T-helper 2 cell treated with Interferon-gamma antibody and Interleukin-4, amounts not matched to agents 5 μg/mL and 100 μg/mL, for 36 hours (primary cell): ENCODE results near the gene ATP6V0A4.

Source experiments
- DNase-seq: peaks from one replicate; pipeline ENCODE4 v3.0.0; 2021; ENCODE audit warnings: low spot score
- H3K27ac Mint-ChIP-seq: one replicate; pipeline ENCODE4 v1.8.0; 2021; ENCODE audit warnings: mild to moderate bottlenecking, mixed read lengths
- H3K27me3 Mint-ChIP-seq: one replicate; pipeline ENCODE4 v1.8.0; 2021; ENCODE audit warnings: low read depth, mixed read lengths
- H3K36me3 Mint-ChIP-seq: one replicate; pipeline ENCODE4 v1.8.0; 2021; ENCODE audit warnings: low read depth, mixed read lengths
- H3K4me1 Mint-ChIP-seq: one replicate; pipeline ENCODE4 v1.8.0; 2021; ENCODE audit warnings: low read depth, mixed read lengths
- H3K4me3 Mint-ChIP-seq: one replicate; pipeline ENCODE4 v1.8.0; 2022; ENCODE audit warnings: mild to moderate bottlenecking, moderate library complexity, mixed read lengths
- H3K9me3 Mint-ChIP-seq: one replicate; pipeline ENCODE4 v1.8.0; 2021; ENCODE audit warnings: mixed read lengths

ATP6V0A4 gene

DNA sequence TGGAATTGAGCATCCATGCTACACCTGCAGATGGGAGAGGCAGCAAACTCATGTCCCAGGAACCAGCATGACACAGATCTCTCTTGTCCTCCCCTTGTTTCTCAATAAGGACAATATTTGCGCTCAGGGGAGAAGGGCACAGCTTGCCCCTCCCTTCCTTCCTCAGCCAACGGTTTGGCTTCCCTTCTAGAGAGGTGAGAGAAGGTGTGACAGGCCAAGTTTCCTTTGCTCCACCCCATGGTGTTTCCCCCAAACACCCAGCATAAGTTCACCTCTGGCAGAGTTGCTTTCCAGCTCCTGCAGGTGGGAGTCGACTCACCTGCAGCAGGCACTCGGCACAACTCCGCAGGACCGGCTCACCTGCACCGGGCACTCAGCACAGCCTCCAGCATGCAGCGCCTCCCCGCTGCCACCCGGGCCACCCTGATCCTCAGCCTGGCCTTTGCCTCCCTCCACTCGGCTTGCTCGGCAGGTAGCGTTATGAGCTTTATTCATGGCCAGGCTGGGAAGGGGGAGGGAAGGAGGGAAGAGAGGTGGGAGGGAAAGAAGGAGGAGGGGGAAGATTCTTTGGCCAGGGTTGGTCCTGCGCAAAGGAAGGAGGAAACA is at the start of gene ATP6V0A4, which contains the start of gene TMEM213:
Gene ATP6V0A4 (minus strand): TSS at position 482 of the 606 bp plus-strand sequence. CDS start 26,949 bp downstream, outside the sequence.
Gene TMEM213 (plus strand): TSS at position 280 of the 606 bp plus-strand sequence. CDS start 111 bp downstream, at position 391.
- Mint-ChIP-seq H3K9me3 (no peaks in the 10 kb centered on the region), H3K4me3 (no peak within 1 kb of the TSS), H3K4me1 (no peaks in the 10 kb centered on the region), H3K27me3 (peaks cover 14% of the 10 kb centered on the region), H3K27ac (no peak within 1 kb of the TSS), H3K36me3 (no peaks in the 10 kb centered on the region)
- DNase-seq = no peak

DNA sequence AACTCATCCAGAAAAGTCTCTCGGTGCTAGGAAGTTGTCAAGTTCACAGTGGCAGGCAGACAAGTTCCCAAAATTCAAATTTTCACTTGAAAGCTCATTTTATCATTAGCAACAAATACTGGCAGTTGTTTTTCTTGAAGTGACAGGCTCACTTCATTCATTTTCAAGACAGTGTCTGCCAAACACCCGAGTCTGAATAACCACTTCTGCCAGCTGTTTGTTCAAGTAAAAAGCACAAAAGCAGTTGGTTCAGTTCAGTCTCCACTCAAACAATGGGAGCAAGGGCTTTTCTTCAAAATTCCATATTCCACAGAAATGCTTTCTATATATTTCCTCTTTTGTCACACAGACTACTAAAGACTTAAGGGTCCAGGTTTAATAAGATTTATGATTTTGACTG is 47.7 kb upstream of the ATP6V0A4 start:
- DNase-seq = no peak
- Mint-ChIP-seq H3K36me3 (no peaks in the 10 kb centered on the region), H3K4me1 (no peaks in the 10 kb centered on the region), H3K27ac (no peak overlapping the region), H3K4me3 (no peak overlapping the region), H3K27me3 (peaks cover 24% of the 10 kb centered on the region), H3K9me3 (peaks cover 7% of the 10 kb centered on the region)

DNA sequence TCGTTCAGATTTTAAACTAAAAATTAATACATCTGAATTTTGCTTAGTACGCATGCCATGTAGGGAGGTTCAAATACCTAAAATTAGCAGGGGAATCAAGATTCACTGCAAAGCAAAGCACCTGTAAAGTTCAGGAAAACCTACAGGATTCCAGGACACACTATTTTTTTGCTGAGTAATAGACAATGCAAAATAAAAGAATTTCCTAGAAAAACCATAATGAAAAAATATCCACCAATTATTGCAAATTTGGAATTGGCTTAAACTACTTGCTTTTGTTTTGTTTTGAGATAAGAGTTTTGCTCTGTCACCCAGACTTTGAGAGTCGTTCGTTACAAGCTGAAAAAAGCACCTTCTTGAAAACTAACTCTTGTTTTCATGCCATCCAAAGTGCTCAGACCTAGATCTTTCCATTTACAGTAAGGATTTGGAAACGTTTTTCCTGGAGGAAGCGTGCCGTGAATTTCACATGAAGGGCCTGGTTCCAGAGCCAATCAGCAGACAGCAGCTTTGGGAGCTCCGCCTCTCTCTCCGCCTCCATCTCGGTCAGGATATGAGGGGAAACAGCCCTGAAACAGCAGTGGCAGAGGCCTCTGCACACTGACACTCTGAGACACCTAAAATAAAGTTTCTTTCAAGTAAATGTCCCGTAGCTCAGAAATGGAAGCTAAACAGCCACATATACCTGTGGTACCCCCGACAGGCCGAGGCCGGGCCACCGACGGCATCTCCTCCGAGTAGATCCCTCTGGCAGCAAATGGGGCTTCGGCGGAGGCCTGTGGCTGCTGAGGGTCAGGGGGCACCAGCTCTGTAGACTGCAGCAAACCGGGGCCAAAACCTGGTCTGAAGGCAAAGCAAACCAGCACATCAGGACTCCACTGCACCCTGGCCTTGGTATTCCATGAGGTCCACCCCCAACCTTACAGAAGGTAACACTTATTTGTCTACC is 45.9 kb upstream of the ATP6V0A4 start:
- Mint-ChIP-seq H3K36me3 (no peaks in the 10 kb centered on the region), H3K4me3 (no peak overlapping the region), H3K4me1 (no peaks in the 10 kb centered on the region), H3K27me3 (peaks cover 21% of the 10 kb centered on the region), H3K9me3 (no peaks in the 10 kb centered on the region), H3K27ac (no peak overlapping the region)
- no peak for DNase-seq

DNA sequence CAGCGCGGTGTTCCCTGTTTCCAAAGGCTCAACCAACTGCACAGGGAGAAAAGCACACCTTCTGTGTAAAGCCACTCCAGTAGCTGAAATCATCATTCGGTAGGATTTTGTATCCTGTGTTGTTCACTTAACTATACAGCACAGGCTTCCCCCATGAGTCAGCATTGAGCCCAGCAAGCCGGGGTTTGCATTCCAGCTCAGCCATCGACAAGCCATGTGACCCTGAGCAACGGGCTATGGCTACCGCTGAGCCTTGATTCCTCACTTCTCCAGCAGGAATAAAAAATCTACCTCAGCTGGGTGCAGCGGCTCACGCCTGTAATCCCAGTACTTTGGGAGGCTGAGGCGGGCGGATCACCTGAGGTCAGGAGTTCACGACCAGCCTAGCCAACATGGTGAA is 44.1 kb upstream of the ATP6V0A4 start:
- no peak for DNase-seq
- H3K27ac Mint-ChIP-seq = no peak overlapping the region
- no peak overlapping the region for H3K4me3 Mint-ChIP-seq
- no peaks in the 10 kb centered on the region for H3K4me1 Mint-ChIP-seq
- no peaks in the 10 kb centered on the region for H3K9me3 Mint-ChIP-seq
- H3K36me3 Mint-ChIP-seq = no peaks in the 10 kb centered on the region
- H3K27me3 Mint-ChIP-seq = peaks cover 15% of the 10 kb centered on the region

DNA sequence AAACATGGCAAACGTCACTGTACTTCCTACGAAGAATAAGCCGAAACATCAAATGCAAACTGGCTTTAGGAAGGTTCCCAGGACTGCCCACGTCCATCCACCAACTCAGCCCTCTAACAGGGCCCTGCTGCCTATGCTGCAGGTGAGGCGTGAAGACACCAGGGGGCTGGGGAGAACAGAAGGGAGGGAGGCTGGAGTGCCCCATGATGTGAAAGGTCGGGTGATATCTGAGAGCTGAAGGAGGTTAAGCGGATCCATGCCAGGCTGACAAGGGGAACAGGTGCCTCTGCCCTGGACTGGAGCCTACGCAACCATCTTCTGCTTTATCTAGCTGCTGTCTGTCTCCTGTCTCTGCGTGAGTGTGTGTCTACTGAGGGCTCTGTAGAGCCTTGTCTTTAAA is 40.2 kb upstream of the ATP6V0A4 start:
- Mint-ChIP-seq H3K4me3 (no peak overlapping the region), H3K27me3 (peaks cover 11% of the 10 kb centered on the region), H3K9me3 (no peaks in the 10 kb centered on the region), H3K4me1 (peaks cover 6% of the 10 kb centered on the region), H3K27ac (no peak overlapping the region), H3K36me3 (no peaks in the 10 kb centered on the region)
- DNase-seq = no peak

DNA sequence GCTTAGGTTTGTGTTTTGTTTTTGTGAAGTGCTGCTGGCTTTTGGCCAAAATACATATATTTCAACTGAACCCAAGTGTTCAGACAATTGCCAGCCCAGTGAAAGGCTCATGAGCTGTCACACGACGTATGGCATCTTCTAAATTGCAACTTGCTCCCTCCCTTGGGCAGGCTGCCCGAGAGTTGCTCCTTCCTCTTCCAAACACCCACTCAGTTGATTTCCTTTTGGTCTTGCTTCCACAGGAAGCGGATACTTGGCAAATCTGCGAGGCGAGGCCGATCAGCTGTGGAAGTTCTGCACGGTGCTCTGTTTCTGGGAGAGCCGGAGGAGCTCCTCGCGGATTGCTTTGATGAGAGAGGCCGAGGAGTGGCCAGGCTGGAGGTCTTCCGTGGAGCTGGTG is 39.6 kb upstream of the ATP6V0A4 start:
- Mint-ChIP-seq H3K27me3 (peaks cover 16% of the 10 kb centered on the region), H3K4me1 (peaks cover 6% of the 10 kb centered on the region), H3K27ac (no peak overlapping the region), H3K4me3 (no peak overlapping the region), H3K36me3 (no peaks in the 10 kb centered on the region), H3K9me3 (no peaks in the 10 kb centered on the region)
- DNase-seq = no peak

DNA sequence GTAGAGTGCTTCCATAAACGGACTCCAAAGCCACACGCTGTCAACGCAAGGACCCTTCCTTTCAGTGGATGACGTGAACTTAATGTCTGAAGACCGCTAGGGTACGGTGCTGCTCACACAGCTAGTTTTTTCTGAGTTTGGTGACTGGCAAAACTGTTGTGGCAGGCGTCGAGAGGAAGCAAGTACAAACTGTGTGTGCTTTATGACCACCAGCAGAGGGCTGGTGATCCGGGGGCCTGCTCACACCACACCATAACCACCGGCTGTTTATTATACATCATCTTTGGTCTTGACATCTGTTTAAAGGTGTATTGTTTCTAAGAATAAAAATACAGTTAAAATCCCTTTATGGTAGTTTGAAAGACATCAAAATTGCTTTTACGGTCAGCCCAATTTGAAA is 37.1 kb upstream of the ATP6V0A4 start:
- Mint-ChIP-seq H3K27me3 (peaks cover 24% of the 10 kb centered on the region), H3K36me3 (no peaks in the 10 kb centered on the region), H3K4me1 (peaks cover 6% of the 10 kb centered on the region), H3K9me3 (no peaks in the 10 kb centered on the region), H3K27ac (no peak overlapping the region), H3K4me3 (no peak overlapping the region)
- no peak for DNase-seq

DNA sequence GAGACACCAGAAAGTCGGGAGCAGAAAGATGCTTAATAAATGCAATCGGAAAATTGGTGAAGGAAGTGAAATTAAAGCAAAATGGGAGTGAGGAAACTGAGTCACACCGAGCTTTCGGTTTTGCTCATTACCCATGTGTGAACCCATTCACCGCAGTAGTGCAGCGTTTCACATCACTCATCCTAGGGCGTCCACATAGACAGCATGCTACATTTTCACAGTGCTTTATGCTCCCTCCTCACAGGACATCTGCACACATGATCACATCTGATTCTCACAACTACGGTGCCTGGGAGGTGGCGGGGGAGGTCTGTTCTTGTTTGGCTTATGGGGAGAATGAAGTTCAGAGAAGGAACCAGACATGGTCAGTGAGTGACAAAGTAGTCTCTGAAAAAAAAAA is 36.6 kb upstream of the ATP6V0A4 start:
- Mint-ChIP-seq H3K27ac (no peak overlapping the region), H3K36me3 (no peaks in the 10 kb centered on the region), H3K27me3 (peaks cover 26% of the 10 kb centered on the region), H3K4me1 (peaks cover 6% of the 10 kb centered on the region), H3K9me3 (no peaks in the 10 kb centered on the region), H3K4me3 (no peak overlapping the region)
- no peak for DNase-seq

DNA sequence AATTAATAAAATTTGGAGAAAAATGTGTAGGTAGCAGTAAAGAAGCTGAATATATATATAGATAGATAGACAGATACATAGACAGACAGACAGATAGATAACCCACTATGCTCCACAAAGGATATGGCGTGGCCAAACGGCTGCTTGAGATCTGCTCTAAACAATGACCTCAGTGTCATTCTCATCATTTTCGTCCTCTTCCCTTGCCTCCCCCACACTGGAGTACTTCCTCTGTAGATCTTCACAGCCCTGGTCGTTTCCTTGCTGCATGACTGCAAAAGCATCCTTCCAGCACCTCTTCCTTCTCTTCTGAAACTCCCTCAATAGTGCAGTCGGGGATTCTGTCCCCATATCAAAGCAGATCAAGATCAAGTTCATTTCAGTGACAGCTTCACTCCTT is 35.6 kb upstream of the ATP6V0A4 start:
- peaks cover 25% of the 10 kb centered on the region for H3K27me3 Mint-ChIP-seq

DNA sequence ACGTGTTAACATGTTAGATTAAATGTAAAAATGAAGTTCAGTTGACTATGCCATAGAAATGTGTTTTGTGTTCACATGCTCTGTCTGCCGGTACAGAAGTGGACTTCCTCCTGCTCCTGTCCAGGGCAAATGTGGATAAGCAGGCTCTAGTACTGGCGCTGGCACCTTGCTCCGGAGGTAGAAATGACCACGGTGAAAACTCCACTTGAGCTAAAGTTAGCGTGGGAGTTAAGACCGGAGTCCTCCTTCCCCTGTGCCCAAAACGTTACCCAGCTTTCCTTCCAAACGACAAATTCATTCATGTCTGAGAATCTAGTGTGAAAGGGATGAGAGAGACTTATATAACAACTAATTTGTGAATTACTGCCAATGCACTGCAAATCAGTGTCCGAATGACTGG is 35.0 kb upstream of the ATP6V0A4 start:
- no peak overlapping the region for H3K4me3 Mint-ChIP-seq
- no peaks in the 10 kb centered on the region for H3K9me3 Mint-ChIP-seq
- H3K4me1 Mint-ChIP-seq = peaks cover 6% of the 10 kb centered on the region
- H3K27ac Mint-ChIP-seq = no peak overlapping the region
- H3K36me3 Mint-ChIP-seq = no peaks in the 10 kb centered on the region
- H3K27me3 Mint-ChIP-seq = peaks cover 29% of the 10 kb centered on the region
- DNase-seq = no peak

More for the DNA sequence above, 35.6 kb upstream of the ATP6V0A4 start:
- DNase-seq = no peak
- Mint-ChIP-seq H3K9me3 (no peaks in the 10 kb centered on the region), H3K27ac (no peak overlapping the region), H3K4me3 (no peak overlapping the region), H3K4me1 (peaks cover 6% of the 10 kb centered on the region), H3K36me3 (no peaks in the 10 kb centered on the region)

DNA sequence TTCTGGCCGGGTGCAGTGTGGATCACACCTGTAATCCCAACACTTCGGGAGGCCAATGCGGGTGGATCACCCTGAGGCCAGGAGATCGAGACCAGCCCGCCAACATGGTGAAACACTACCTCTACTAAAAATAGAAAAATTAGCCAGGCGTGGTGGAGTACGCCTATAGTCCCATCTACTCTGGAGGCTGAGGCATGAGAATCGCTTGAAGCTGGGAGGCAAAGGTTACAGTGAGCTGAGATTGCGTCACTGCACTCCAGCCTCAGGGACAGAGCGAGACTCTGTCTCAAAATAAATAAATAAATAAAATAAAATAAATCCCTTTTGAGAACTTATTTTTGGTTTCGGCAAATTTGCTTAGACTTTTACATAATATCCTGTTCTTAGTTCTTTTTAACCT is 31.3 kb upstream of the ATP6V0A4 start:
- Mint-ChIP-seq H3K4me3 (no peak overlapping the region), H3K9me3 (no peaks in the 10 kb centered on the region), H3K36me3 (no peaks in the 10 kb centered on the region), H3K4me1 (peaks cover 16% of the 10 kb centered on the region), H3K27ac (no peak overlapping the region), H3K27me3 (peaks cover 34% of the 10 kb centered on the region)
- DNase-seq = no peak

DNA sequence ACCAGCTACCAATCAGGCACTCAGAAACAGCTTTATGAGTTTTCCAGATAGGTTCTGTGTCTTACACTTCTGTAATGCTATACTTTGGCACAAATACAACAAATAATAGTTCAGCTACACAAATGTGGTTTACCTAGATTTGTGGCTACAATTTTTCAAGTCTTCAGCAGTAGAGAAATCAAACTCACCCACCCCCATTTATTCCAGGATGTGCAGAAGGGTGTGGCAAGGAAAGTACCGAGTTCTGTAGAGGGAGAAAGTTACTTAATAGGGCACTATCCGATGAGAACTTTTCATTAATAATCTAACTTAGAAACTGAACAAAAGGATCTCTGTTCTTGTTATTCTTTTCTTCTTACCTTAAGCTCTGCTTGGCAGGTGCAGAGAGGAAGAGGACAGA is 30.3 kb upstream of the ATP6V0A4 start:
- Mint-ChIP-seq H3K9me3 (no peaks in the 10 kb centered on the region), H3K4me1 (peaks cover 11% of the 10 kb centered on the region), H3K36me3 (no peaks in the 10 kb centered on the region), H3K27ac (no peak overlapping the region), H3K4me3 (no peak overlapping the region), H3K27me3 (peaks cover 30% of the 10 kb centered on the region)
- DNase-seq = no peak

DNA sequence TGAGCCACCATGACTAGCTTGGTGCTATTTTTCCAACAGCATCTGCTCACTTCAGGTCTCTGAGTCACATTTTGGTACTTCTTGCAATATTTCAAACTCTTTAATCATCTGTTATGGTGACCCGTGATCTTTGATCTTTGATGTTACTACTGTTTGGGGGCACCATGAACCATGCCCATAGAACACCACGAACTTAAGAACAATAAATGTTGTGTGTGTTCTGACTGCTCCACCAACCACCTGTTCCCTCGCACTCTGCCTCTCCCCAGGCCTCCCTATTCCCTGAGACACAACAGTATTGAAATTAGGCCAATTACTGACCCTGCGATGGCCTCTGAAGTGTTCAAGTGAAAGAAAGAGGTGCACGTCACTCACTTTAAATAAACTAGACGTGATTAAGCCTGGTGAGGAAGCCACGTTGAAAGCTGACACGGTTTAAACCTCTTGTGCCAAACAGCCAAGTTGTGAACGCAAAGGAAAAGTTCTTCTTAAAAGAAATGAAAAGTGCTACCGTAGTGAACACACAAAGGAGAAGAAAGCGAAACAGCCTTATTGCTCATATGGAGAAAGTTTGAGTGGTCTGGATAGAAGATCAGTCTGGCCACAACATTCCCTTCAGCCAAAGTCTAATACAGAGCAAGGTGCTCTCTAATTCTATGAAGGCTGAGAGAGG is 27.2 kb upstream of the ATP6V0A4 start:
- H3K27ac Mint-ChIP-seq = peak overlapping the region; percentile 24
- H3K4me1 Mint-ChIP-seq = peaks cover 11% of the 10 kb centered on the region
- no peaks in the 10 kb centered on the region for H3K36me3 Mint-ChIP-seq
- H3K9me3 Mint-ChIP-seq = no peaks in the 10 kb centered on the region
- DNase-seq = no peak
- H3K4me3 Mint-ChIP-seq = peak overlapping the region; percentile 45
- peaks cover 15% of the 10 kb centered on the region for H3K27me3 Mint-ChIP-seq
